ENCODE data around the gene SPRR1A.

Gene SPRR1A

DNA sequence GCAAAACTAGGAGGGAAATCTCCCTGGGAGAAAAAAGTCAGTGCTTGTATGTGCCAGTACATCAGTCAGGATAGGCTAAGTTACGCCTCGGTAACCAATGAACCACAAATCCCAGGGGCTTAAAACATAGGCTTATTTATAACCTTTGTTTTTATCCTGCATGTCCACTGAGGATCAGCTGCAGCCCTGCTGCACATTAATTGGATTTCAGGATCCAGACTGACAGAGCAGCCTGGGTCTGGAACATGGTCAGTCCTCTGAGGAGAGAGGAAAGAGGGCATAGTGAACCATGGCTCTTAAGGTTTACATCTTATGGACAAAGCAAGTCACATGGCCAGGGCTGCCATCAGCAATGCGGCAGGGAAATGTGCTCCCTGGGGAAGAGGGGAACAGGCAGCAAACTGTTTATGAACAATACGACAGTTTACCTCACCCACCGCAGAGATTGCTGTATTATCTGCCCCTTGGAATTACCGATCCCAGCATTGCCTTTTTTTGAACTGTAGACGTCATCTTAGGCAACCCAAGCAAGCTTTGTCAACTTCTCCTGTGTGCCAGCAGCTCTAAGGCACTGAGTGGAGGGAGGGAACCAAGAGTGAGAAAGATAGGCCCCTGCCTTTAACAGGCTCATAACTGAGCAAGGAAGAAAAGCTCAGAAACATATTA, 22.5 kb upstream of the SPRR1A start:
- TF ChIP-seq FOXP2 (optimal IDR thresholded peaks at IDR 0.05; ENCODE audit: borderline replicate concordance, extremely low read depth, extremely low read length, insufficient read depth): no peak
- TF ChIP-seq, protein P1, sequence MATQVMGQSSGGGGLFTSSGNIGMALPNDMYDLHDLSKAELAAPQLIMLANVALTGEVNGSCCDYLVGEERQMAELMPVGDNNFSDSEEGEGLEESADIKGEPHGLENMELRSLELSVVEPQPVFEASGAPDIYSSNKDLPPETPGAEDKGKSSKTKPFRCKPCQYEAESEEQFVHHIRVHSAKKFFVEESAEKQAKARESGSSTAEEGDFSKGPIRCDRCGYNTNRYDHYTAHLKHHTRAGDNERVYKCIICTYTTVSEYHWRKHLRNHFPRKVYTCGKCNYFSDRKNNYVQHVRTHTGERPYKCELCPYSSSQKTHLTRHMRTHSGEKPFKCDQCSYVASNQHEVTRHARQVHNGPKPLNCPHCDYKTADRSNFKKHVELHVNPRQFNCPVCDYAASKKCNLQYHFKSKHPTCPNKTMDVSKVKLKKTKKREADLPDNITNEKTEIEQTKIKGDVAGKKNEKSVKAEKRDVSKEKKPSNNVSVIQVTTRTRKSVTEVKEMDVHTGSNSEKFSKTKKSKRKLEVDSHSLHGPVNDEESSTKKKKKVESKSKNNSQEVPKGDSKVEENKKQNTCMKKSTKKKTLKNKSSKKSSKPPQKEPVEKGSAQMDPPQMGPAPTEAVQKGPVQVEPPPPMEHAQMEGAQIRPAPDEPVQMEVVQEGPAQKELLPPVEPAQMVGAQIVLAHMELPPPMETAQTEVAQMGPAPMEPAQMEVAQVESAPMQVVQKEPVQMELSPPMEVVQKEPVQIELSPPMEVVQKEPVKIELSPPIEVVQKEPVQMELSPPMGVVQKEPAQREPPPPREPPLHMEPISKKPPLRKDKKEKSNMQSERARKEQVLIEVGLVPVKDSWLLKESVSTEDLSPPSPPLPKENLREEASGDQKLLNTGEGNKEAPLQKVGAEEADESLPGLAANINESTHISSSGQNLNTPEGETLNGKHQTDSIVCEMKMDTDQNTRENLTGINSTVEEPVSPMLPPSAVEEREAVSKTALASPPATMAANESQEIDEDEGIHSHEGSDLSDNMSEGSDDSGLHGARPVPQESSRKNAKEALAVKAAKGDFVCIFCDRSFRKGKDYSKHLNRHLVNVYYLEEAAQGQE (IDR thresholded peaks at IDR 0.05; ENCODE audit: insufficient read depth in 1 of 2, low read depth in 2 of 2, low read length in 2 of 2): no peak
- TF ChIP-seq SIN3A (IDR thresholded peaks at IDR 0.05; ENCODE audit: borderline replicate concordance, insufficient read depth, low read length): no peak
- TF ChIP-seq POLR2AphosphoS5 (IDR thresholded peaks at IDR 0.05; ENCODE audit: low read depth, low read length): no peak
- TF ChIP-seq TAF1 (IDR thresholded peaks at IDR 0.05; ENCODE audit: borderline replicate concordance, insufficient read depth, low read length): no peak

DNA sequence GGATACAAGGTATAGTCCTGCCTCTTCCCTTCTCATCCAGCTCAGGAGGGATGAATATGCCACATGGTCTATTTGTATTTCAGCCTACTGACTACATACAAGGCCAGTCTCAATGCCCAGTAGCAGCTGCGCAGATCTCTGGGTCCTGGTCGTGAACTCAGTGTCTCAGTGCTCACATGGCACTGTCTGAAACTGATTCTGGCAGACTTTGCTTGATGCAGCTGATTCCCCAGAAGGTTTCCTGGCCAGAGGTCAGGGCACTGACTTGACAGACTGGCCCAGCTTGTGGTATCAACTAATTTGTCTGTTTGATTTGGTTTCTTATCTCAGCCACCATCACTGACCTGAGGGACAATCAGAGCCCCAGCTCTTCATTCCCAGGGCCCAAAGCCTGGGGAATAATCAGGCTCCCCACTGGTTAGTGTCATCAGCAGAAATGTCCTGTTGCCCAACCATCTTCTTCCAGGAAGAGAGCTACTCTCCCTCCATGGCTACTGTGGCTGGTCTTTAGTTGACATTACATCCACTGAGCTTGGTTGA, 20.9 kb upstream of the SPRR1A start:
- TF ChIP-seq FOXP2 (optimal IDR thresholded peaks at IDR 0.05; ENCODE audit: borderline replicate concordance, extremely low read depth, extremely low read length, insufficient read depth): no peak
- TF ChIP-seq, protein P1 (IDR thresholded peaks at IDR 0.05; ENCODE audit: insufficient read depth in 1 of 2, low read depth in 2 of 2, low read length in 2 of 2): no peak

DNA sequence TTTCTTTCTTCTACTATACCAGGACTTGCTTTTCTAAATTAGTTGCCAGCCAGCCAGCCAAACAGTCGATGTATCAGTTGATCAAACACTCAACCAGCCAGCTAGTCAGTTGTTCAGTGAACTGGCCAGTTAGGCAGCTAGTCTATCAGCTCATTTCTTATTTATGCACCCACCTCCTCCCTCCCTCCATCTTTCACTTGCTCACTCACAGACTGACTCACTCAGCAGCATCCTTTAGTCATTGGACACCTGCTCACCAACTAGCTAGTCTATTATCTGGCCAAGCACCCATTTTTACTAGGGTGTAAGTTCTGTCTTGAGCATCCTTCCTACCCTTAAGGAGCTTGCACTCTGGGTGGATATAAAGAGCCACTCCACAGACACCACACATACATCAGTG, 19.3 kb upstream of the SPRR1A start:
- TF ChIP-seq SIN3A (IDR thresholded peaks at IDR 0.05; ENCODE audit: borderline replicate concordance, insufficient read depth, low read length) (no peak), TAF1 (IDR thresholded peaks at IDR 0.05; ENCODE audit: borderline replicate concordance, insufficient read depth, low read length) (no peak), FOXP2 (optimal IDR thresholded peaks at IDR 0.05; ENCODE audit: borderline replicate concordance, extremely low read depth, extremely low read length, insufficient read depth) (no peak), POLR2AphosphoS5 (IDR thresholded peaks at IDR 0.05; ENCODE audit: low read depth, low read length) (no peak)
- TF ChIP-seq, protein P1 (IDR thresholded peaks at IDR 0.05; ENCODE audit: insufficient read depth in 1 of 2, low read depth in 2 of 2, low read length in 2 of 2): no peak

DNA sequence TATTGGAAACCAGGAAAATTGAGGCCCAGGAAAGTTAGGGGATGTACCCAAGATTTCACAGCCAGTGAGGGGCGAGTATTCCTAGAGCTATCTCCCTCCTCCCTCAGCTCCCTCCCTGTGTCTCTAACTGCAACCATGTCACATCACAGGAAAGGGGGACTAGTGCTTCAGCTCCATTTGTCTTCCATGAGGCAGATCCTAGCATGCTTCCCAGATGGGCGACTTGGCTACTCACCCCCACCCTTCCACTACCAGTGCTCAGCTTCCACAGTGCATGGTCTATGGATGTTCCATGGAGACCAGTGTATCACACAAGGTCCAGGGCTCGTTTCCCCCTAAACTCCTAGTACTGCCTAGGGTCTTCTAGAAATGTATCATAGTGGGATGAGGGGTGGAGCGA, 18.0 kb upstream of the SPRR1A start:
- TF ChIP-seq SIN3A (IDR thresholded peaks at IDR 0.05; ENCODE audit: borderline replicate concordance, insufficient read depth, low read length) (no peak), FOXP2 (optimal IDR thresholded peaks at IDR 0.05; ENCODE audit: borderline replicate concordance, extremely low read depth, extremely low read length, insufficient read depth) (no peak), TAF1 (IDR thresholded peaks at IDR 0.05; ENCODE audit: borderline replicate concordance, insufficient read depth, low read length) (no peak)
- TF ChIP-seq, protein P1 (IDR thresholded peaks at IDR 0.05; ENCODE audit: insufficient read depth in 1 of 2, low read depth in 2 of 2, low read length in 2 of 2): no peak

DNA sequence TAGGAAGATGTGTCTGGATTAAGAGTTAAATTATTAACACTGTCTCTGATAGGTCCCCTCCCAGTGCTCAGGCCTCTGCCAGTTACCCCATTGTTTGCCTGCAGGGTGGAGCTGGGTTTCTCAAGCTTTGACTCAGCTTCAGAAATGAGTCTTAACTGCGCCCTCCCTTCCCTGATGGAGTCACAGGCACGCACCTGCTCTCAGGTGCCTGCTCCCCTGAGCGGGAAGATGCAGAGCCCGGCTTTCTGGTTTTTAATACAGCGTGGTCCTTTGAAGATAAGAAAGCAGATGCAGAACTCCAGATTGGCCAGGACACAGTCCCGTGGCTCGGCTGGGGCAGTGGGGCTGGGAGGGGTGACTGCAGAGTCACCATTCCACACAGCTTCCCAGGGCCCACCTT, 16.7 kb upstream of the SPRR1A start:
- TF ChIP-seq TAF1 (IDR thresholded peaks at IDR 0.05; ENCODE audit: borderline replicate concordance, insufficient read depth, low read length) (no peak), SIN3A (IDR thresholded peaks at IDR 0.05; ENCODE audit: borderline replicate concordance, insufficient read depth, low read length) (no peak), FOXP2 (optimal IDR thresholded peaks at IDR 0.05; ENCODE audit: borderline replicate concordance, extremely low read depth, extremely low read length, insufficient read depth) (no peak), POLR2AphosphoS5 (IDR thresholded peaks at IDR 0.05; ENCODE audit: low read depth, low read length) (no peak)
- TF ChIP-seq, protein P1 (IDR thresholded peaks at IDR 0.05; ENCODE audit: insufficient read depth in 1 of 2, low read depth in 2 of 2, low read length in 2 of 2): no peak

All from PFSK-1 (cell line).